Uterus (tissue), 2 donors: ENCODE results near the gene DDIT3.

ENCODE experiments used
- POLR2A ChIP-seq, 2 donors: fragments of 450-650 bp; IDR thresholded peaks; one replicate each; pipeline ENCODE4 v1.6.1; 2016; ENCODE audit warnings: antibody characterized with exemption in 2 of 2, mild to moderate bottlenecking in 1 of 2, moderate library complexity in 1 of 2
- TF ChIP-seq, protein P1 (sequence below), 4 experiments: fragments of 200-600 bp in 2 of 4; fragments of 450-650 bp in 2 of 4; sonication (generic) in 2 of 4; IDR thresholded peaks; one replicate each; pipeline ENCODE4 v1.5.1; 2016 to 2019; ENCODE audit warnings: antibody characterized with exemption in 4 of 4, mild to moderate bottlenecking in 2 of 4, moderate library complexity in 1 of 4

DNA sequence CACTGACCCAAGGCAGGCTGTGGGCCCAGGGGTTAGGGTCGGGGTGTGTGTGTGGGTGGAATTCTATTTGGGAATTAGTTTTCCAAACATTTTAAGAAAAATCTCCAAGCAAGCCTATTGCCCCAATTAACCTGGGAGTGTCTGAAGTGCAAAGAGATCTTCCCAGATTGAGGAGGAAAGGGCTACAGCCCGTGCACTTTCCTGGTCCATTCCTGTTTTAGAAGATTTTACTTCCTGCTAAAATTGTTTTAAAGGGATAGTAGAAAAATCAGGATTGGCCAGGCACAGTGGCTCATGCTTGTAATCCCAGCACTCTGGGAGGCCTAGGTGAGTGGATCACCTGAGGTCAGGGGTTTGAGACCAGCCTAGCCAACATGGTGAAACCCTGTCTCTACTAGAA, 21.4 kb upstream of the DDIT3 start:
- TF ChIP-seq POLR2A (IDR thresholded peaks at IDR 0.05): no peak
- TF ChIP-seq, protein P1, sequence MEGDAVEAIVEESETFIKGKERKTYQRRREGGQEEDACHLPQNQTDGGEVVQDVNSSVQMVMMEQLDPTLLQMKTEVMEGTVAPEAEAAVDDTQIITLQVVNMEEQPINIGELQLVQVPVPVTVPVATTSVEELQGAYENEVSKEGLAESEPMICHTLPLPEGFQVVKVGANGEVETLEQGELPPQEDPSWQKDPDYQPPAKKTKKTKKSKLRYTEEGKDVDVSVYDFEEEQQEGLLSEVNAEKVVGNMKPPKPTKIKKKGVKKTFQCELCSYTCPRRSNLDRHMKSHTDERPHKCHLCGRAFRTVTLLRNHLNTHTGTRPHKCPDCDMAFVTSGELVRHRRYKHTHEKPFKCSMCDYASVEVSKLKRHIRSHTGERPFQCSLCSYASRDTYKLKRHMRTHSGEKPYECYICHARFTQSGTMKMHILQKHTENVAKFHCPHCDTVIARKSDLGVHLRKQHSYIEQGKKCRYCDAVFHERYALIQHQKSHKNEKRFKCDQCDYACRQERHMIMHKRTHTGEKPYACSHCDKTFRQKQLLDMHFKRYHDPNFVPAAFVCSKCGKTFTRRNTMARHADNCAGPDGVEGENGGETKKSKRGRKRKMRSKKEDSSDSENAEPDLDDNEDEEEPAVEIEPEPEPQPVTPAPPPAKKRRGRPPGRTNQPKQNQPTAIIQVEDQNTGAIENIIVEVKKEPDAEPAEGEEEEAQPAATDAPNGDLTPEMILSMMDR (IDR thresholded peaks at IDR 0.05): no peak
